ENCODE measurements around the gene ZNRD2.
"Not testable (repeated sequence)": the region's sequence is repeated elsewhere in the genome, so short reads cannot be mapped to it uniquely, and the experiment has no call there.

ZNRD2 gene

GRCh38 chr11:65569973-65570918, at the start of gene ZNRD2:
ZNRD2 (plus strand) TSS chr11:65570477; CDS start chr11:65570492, 15 bp downstream.
- DNase-seq = peak; percentile 97

GRCh38 chr11:65521777-65522521, 48.3 kb upstream of the ZNRD2 start:
- not testable (repeated sequence) for DNase-seq

GRCh38 chr11:65522718-65523630, 47.3 kb upstream of the ZNRD2 start:
- DNase-seq = not testable (repeated sequence)

GRCh38 chr11:65523631-65523968, 46.7 kb upstream of the ZNRD2 start:
- not testable (repeated sequence) for DNase-seq

- peak; percentile 59 for DNase-seq
These were observed 46.1 kb upstream of the ZNRD2 start for GRCh38 chr11:65524014-65524740.

GRCh38 chr11:65524741-65525545, 45.3 kb upstream of the ZNRD2 start, which contains the start of gene SCYL1:
SCYL1 (plus strand) TSS chr11:65525083; CDS start chr11:65525154, 71 bp downstream.
- peak; percentile 76 for DNase-seq

- DNase-seq = no peak
These were observed 44.5 kb upstream of the ZNRD2 start for GRCh38 chr11:65525546-65526480.

GRCh38 chr11:65526744-65527143, 43.5 kb upstream of the ZNRD2 start:
- no peak for DNase-seq

- DNase-seq = no peak
These were observed 41.4 kb upstream of the ZNRD2 start for GRCh38 chr11:65528819-65529350.

- DNase-seq = no peak
These were observed 40.7 kb upstream of the ZNRD2 start for GRCh38 chr11:65529475-65530156.

- DNase-seq = no peak
These were observed 40.1 kb upstream of the ZNRD2 start for GRCh38 chr11:65530157-65530496.

GRCh38 chr11:65532388-65533064, 37.8 kb upstream of the ZNRD2 start:
- no peak for DNase-seq

GRCh38 chr11:65535102-65535501, 35.2 kb upstream of the ZNRD2 start:
- DNase-seq = no peak

GRCh38 chr11:65536412-65537295, 33.6 kb upstream of the ZNRD2 start:
- no peak for DNase-seq

- DNase-seq = no peak
These were observed 33.0 kb upstream of the ZNRD2 start for GRCh38 chr11:65537296-65537597.

- no peak for DNase-seq
These were observed 32.6 kb upstream of the ZNRD2 start for GRCh38 chr11:65537620-65538231.

- DNase-seq = no peak
These were observed 31.9 kb upstream of the ZNRD2 start for GRCh38 chr11:65538232-65538914.

All from NCI-H146 (cell line).